Esophagus squamous epithelium (tissue), 5 donors: ENCODE measurements around the gene SERPINB3. TPM values are rescaled to one million over a fixed set of nuclear protein-coding genes. Genes with fewer than 3 reads are reported as not detected.
"Not testable (repeated sequence)": the region's sequence is repeated elsewhere in the genome, so short reads cannot be mapped to it uniquely, and the experiment has no call there.

Experiments used
- DNase-seq: peaks from one replicate; lab custom pipeline; 2025; lab: John Stamatoyannopoulos, UW
- H3K27ac ChIP-seq, 4 donors: fragments of 200-600 bp; sonication (generic); one replicate each; pipeline ENCODE4 v1.5.1; 2016 to 2019; ENCODE audit warnings: mild to moderate bottlenecking in 1 of 4
- H3K27me3 ChIP-seq, 4 donors: fragments of 200-600 bp; sonication (generic); 1 replicate in 3 of 4; 2 replicates in 1 of 4; pipeline versions ENCODE4 v1.5.1 to v1.6.0; 2017 to 2021; ENCODE audit warnings: antibody characterized with exemption in 1 of 4
- H3K36me3 ChIP-seq, 3 donors: fragments of 200-600 bp; sonication (generic); one replicate each; pipeline ENCODE4 v1.5.1; 2016 to 2019
- H3K4me1 ChIP-seq, 3 donors: fragments of 200-600 bp; sonication (generic); one replicate each; pipeline ENCODE4 v1.5.1; 2017 to 2019
- H3K4me3 ChIP-seq, 4 donors: fragments of 200-600 bp; sonication (generic); 1 replicate in 3 of 4; 2 replicates in 1 of 4; pipeline ENCODE4 v1.5.1; 2016 to 2019; ENCODE audit warnings: mild to moderate bottlenecking in 2 of 4, moderate library complexity in 1 of 4
- H3K9me3 ChIP-seq, 3 donors: fragments of 200-600 bp; sonication (generic); one replicate each; pipeline ENCODE4 v1.5.1; 2016 to 2019
- CTCF ChIP-seq, 6 experiments: fragments of 450-650 bp in 4 of 6; fragments of 200-600 bp in 2 of 6; sonication (generic) in 2 of 6; IDR thresholded peaks; one replicate each; pipeline ENCODE4 v1.5.1; 2016 to 2019; ENCODE audit warnings: antibody characterized with exemption in 6 of 6, mild to moderate bottlenecking in 4 of 6, moderate library complexity in 4 of 6
- POLR2A ChIP-seq, 4 donors: fragments of 450-650 bp; IDR thresholded peaks; one replicate each; pipeline ENCODE4 v1.6.1; 2017; ENCODE audit warnings: antibody characterized with exemption in 4 of 4, mild to moderate bottlenecking in 4 of 4, moderate library complexity in 3 of 4
- WGBS, 2 donors: methylation state at CpG; one replicate each; pipeline ENCODE4 v1.1.5; 2018; 5-methylcytosine and 5-hydroxymethylcytosine counted together
- intact Hi-C: fragments of 100-400 bp; cut with DNase I; formaldehyde crosslinking; loops from one replicate; pipeline ENCODE4 v1.15.0; 2022
- total RNA-seq, 4 donors: library from RNA; depleted of rRNA; stranded (reverse); fragments of >200 nt; gene quantifications; one replicate each; pipeline ENCODE4 v1.1.0, GENCODE V29; 2016
- donor health status: DM: yes; HTN: yes; CAD: no.

The SERPINB3 gene
- 1,000 to 10,000 TPM in 1 of 4 donors, 100 to 1,000 TPM in 3; 349 to 1,684 (median 789) TPM for total RNA-seq

- DNase-seq, intact Hi-C loops, H3K27me3 ChIP-seq, H3K36me3 ChIP-seq, H3K9me3 ChIP-seq, H3K4me1 ChIP-seq, H3K4me3 ChIP-seq: not testable (repeated sequence)
- H3K27ac ChIP-seq, result peak within 1 kb of the TSS in 1 of 4 donors; percentile 42
- 15% methylated on average over 2 of the region's 3 CpGs; no CpG with 5 or more reads in 1 of the 2 donors for WGBS, 2 donors
These were observed at the start of gene SERPINB3 for GRCh38 chr18:63661750-63662149. TSS of gene SERPINB3 (minus strand) at chr18:63661893. CDS start at chr18:63661216, 677 bp downstream.

DNA sequence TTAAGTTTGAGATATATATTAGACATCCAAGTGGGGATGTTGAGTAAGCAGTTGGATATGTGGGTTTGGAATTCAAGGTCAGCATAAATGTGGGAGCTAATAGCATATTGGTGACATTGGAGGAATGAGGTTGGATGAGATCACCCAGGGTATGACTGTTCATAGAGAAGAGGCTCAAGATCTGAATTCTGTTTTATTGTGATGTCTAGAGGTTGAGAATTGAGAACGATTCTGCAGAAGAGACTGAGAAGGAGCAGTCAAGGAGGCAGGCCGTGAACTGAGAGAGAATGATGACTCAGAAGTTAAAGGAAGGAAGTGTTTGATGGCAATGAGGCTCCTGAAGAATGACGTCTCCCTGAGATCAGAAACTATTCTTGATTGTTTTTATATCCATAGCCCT lies 47.0 kb upstream of the SERPINB3 start:
- Histone ChIP-seq H3K36me3 (no peaks in the 10 kb centered on the region), H3K4me1 (peaks cover 0 to 12% (median 0%) of the 10 kb centered on the region in 3 donors), H3K4me3 (no peak overlapping the region), H3K27ac (no peak overlapping the region), H3K27me3 (no peaks in the 10 kb centered on the region), H3K9me3 (peaks cover 0 to 5% (median 3%) of the 10 kb centered on the region in 3 donors)
- WGBS, 2 donors, result 46 to 52% methylated on average over 3 of the region's 3 CpGs
- TF ChIP-seq CTCF (IDR thresholded peaks at IDR 0.05) (no peak), POLR2A (IDR thresholded peaks at IDR 0.05) (no peak)
- no peak for DNase-seq
- intact Hi-C loops, result no loop called here

- Histone ChIP-seq H3K9me3 (no peaks in the 10 kb centered on the region), H3K27me3 (no peaks in the 10 kb centered on the region), H3K4me1 (peaks cover 0 to 12% (median 0%) of the 10 kb centered on the region in 3 donors), H3K27ac (no peak overlapping the region), H3K36me3 (no peaks in the 10 kb centered on the region), H3K4me3 (no peak overlapping the region)
- WGBS, 2 donors, result 78 to 83% methylated on average over 1 of the region's 1 CpG
- intact Hi-C loops, result no loop called here
- DNase-seq, result no peak
- TF ChIP-seq POLR2A (IDR thresholded peaks at IDR 0.05), result no peak
- no peak for TF ChIP-seq CTCF (IDR thresholded peaks at IDR 0.05)
These were observed 46.1 kb upstream of the SERPINB3 start for GRCh38 chr18:63707816-63708215.

DNA sequence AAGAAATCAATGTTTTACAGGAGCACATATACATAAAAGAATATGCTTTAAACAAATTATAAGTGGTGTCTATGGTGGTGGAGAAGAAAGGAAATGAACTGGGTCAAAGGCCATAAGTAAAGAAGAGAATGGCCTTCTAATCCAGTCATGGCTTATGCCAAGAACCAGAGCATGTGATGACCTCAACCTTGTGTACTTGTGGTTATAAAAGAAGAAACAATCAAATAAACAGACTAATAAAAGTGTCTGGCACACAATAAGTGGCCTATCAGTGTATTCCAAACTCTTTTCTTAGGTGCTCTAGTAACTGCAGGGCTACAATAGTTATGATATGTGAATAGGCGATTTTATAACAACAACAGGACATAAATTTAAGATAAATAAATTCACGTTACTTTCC lies 43.7 kb upstream of the SERPINB3 start:
- no peak overlapping the region for H3K4me3 ChIP-seq
- H3K4me1 ChIP-seq, result peaks cover 0 to 12% (median 0%) of the 10 kb centered on the region in 3 donors
- no peak for DNase-seq
- H3K9me3 ChIP-seq, result no peaks in the 10 kb centered on the region
- intact Hi-C loops, result no loop called here
- H3K36me3 ChIP-seq, result no peaks in the 10 kb centered on the region
- 67 to 76% methylated on average over 2 of the region's 2 CpGs for WGBS, 2 donors
- no peak overlapping the region for H3K27ac ChIP-seq
- TF ChIP-seq CTCF (IDR thresholded peaks at IDR 0.05) (no peak), POLR2A (IDR thresholded peaks at IDR 0.05) (no peak)
- H3K27me3 ChIP-seq, result no peaks in the 10 kb centered on the region

DNA sequence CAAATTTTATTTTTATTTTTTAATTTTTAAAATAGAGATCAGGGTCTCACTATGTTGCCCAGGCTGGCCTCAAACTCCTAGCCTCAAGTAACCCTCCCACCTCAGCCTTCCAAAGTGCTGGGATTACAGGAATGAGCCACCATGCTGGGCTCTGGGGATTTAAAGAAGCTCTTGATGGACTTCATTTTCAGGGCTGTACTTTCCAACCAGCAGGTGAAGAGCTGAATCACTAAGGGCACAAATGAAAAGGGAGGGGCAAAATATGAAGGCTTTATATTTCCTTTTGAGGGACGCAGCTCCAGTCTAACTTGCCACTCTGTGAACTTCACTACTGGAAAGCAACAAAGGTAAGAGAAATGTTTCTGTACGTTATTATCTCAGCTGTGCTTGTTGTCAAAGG lies 41.0 kb upstream of the SERPINB3 start, which contains the start of gene SERPINB11:
SERPINB11 (plus strand) TSS at position 301 of the 400 bp plus-strand sequence. CDS start 7,234 bp downstream, outside the sequence.
- H3K27me3 ChIP-seq, result no peaks in the 10 kb centered on the region
- H3K4me1 ChIP-seq, result peaks cover 0 to 12% (median 0%) of the 10 kb centered on the region in 3 donors
- H3K4me3 ChIP-seq, result peak within 1 kb of the TSS in 3 of 4 donors; percentile 14 to 34 (median 23)
- intact Hi-C loops, result no loop called here
- 73 to 79% methylated on average over 2 of the region's 2 CpGs for WGBS, 2 donors
- TF ChIP-seq POLR2A (IDR thresholded peaks at IDR 0.05) (no peak), CTCF (IDR thresholded peaks at IDR 0.05) (no peak)
- H3K27ac ChIP-seq, result peak within 1 kb of the TSS in 2 of 4 donors; percentile 28 to 60
- H3K36me3 ChIP-seq, result no peaks in the 10 kb centered on the region
- H3K9me3 ChIP-seq, result no peaks in the 10 kb centered on the region
- no peak for DNase-seq
